ENCODE data around the gene TCTN1. TPM values are rescaled to one million over a fixed set of nuclear protein-coding genes. Genes with fewer than 3 reads are reported as not detected.

TCTN1 gene
- total RNA-seq, 1 donor from 2014 or later, result 84.0 TPM

DNA sequence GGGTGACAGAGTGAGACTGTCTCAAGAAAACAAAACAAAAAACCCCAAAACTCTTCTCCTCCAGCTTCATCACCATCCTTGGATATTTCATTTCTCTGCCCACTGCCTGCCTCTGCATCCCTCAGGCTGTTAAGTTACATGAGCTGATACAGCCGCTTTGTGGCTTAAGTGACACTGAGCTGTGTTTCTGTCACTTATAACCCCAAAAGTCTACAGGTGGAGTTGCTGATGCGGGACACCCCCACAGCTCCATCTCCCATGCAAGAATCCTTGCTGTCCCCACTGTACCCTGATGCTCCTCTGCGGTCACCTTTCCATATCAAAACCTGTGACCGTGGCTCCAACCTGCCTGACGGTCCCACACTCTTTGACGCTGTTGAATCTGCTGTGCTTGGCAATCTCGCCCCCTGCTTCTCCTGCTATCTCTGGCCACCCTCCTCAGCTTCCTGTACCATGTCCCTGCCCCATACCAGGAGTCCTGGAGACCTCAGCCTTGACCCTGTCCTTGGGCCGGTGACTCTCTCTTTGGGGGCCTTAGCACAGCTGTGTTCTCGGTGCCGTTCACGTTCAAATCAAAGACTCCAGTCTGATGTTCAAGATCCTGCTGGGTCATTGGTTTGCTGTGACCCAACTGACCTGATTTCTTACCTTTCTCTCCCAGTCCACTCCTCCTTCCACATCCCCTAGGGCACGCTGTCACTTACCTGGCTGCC is 54.7 kb downstream of the TCTN1 start:
- Mint-ChIP-seq H3K9me3 (ENCODE audit: low read depth) (peaks cover 5% of the 10 kb centered on the region), H3K27me3 (no peaks in the 10 kb centered on the region), H3K4me3 (ENCODE audit: low read depth) (no peak overlapping the region), H3K27ac (no peak overlapping the region), H3K36me3 (ENCODE audit: insufficient read depth) (peaks cover 6% of the 10 kb centered on the region), H3K4me1 (ENCODE audit: low read depth) (peaks cover 3% of the 10 kb centered on the region)
- no peak for TF ChIP-seq CTCF (IDR thresholded peaks at IDR 0.05; ENCODE audit: unreplicated experiment)
- no peak for DNase-seq (ENCODE audit: low spot score, unreplicated experiment)

DNA sequence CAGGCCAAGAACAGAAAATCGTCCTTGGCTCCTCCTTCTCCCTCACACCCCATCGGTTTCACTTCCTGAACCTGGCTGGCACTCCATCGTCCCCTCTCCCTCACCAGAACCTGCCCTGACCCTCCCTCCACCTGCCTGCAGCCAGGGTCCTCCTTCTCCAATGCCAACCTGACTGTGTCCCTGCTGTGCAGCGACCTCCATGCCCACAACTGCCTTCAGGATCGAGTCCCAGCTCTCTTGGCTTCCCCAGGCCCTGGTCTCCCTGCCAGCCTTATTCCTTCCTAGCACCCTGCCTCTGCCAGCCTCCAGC is 55.2 kb downstream of the TCTN1 start:
- Mint-ChIP-seq H3K4me1 (ENCODE audit: low read depth) (peaks cover 3% of the 10 kb centered on the region), H3K36me3 (ENCODE audit: insufficient read depth) (peaks cover 6% of the 10 kb centered on the region), H3K27me3 (no peaks in the 10 kb centered on the region), H3K4me3 (ENCODE audit: low read depth) (no peak overlapping the region), H3K27ac (no peak overlapping the region), H3K9me3 (ENCODE audit: low read depth) (peaks cover 5% of the 10 kb centered on the region)
- no peak for DNase-seq (ENCODE audit: low spot score, unreplicated experiment)
- no peak for TF ChIP-seq CTCF (IDR thresholded peaks at IDR 0.05; ENCODE audit: unreplicated experiment)

DNA sequence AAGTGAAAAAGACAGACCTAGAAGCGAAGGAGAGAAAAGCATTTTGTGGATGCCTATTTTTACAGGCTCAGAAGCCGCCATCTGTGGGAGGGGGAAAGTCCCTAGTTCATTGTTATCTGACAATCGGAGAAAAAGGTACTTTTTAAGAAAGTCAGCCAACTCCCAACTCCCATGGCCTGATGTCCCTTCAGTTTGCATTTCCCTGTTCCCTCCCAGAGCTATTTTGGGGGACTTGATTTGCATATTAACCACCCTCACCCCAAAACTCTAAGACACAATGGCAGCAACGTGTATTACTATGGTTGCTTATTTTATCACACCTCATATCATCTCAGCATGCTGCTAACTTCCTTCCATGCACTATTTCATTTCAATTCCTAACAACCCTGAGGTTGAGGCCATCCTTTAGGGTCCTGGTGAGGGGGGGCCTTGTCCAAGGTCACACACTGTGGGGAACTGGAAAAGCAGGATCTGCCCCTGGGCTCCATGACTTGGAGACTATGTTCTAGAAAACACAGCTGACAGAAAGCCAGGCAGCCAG is 56.3 kb downstream of the TCTN1 start:
- Mint-ChIP-seq H3K4me1 (ENCODE audit: low read depth) (peaks cover 3% of the 10 kb centered on the region), H3K4me3 (ENCODE audit: low read depth) (no peak overlapping the region), H3K27me3 (no peaks in the 10 kb centered on the region), H3K27ac (no peak overlapping the region), H3K9me3 (ENCODE audit: low read depth) (peaks cover 6% of the 10 kb centered on the region), H3K36me3 (ENCODE audit: insufficient read depth) (peaks cover 5% of the 10 kb centered on the region)
- TF ChIP-seq CTCF (IDR thresholded peaks at IDR 0.05; ENCODE audit: unreplicated experiment), result no peak
- no peak for DNase-seq (ENCODE audit: low spot score, unreplicated experiment)

DNA sequence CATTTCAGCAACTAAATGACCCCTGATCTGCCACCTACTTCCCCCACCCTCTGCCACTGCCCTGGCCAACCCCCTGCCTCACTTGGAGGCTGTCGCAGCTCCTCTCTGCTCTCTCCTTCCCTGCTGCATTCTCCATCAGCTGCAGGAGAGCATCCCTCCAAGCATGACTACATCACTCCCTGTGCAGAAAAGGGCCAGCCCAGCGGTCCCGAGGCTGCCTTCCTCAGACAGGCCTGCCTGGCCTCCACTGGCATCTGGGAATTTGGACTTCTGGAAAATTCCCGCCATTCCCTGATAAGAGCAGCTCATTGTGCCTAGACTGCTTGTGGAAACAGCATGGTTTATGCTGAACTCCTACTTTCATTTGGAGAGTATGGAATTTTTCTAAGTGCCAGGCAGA is 62.2 kb downstream of the TCTN1 start:
- no peaks in the 10 kb centered on the region for H3K27me3 Mint-ChIP-seq
- peaks cover 1% of the 10 kb centered on the region for H3K36me3 Mint-ChIP-seq (ENCODE audit: insufficient read depth)
- H3K4me1 Mint-ChIP-seq (ENCODE audit: low read depth), result no peaks in the 10 kb centered on the region
- TF ChIP-seq CTCF (IDR thresholded peaks at IDR 0.05; ENCODE audit: unreplicated experiment), result no peak
- peaks cover 3% of the 10 kb centered on the region for H3K9me3 Mint-ChIP-seq (ENCODE audit: low read depth)
- H3K27ac Mint-ChIP-seq, result no peak overlapping the region
- no peak for DNase-seq (ENCODE audit: low spot score, unreplicated experiment)
- H3K4me3 Mint-ChIP-seq (ENCODE audit: low read depth), result no peak overlapping the region

DNA sequence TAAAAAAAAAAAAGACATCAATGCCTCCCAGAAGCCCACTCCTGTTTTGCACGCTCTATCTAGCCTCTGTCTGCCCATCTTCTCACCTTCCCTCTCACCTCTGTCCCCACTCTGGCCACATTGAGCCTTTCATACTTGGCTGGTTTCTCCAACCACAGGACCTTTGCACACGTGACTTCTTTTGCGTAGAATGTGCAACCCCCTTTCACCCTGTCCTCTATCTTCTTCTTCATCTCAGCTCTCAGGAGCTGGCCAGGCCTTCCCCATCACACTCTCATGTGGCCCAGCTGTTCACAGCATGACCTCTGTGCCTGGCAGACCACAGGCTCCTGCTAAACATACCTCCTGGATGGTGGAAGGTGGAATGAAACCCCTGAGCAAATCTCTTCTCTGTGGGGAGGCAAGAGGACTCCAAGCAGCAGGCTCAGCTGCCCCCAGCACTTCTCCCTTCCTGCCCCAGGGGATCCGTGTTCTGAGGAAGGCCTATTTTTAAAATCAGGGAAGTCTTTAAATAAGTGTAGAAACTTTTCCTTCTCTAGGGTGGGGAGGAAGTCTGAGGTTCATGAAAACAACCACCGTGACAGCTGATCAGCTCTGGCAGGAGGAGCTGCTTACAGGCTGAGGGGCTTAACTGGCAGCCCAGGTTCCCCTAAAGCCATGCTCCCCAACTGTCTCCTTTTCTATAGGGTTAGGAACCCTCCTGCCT is 63.4 kb downstream of the TCTN1 start:
- Mint-ChIP-seq H3K27me3 (no peaks in the 10 kb centered on the region), H3K4me3 (ENCODE audit: low read depth) (no peak overlapping the region), H3K9me3 (ENCODE audit: low read depth) (peaks cover 3% of the 10 kb centered on the region), H3K27ac (no peak overlapping the region), H3K4me1 (ENCODE audit: low read depth) (no peaks in the 10 kb centered on the region), H3K36me3 (ENCODE audit: insufficient read depth) (peaks cover 1% of the 10 kb centered on the region)
- DNase-seq (ENCODE audit: low spot score, unreplicated experiment), result no peak
- TF ChIP-seq CTCF (IDR thresholded peaks at IDR 0.05; ENCODE audit: unreplicated experiment), result no peak
